Osteocyte (in vitro differentiated cells): ENCODE results near the gene TBC1D22B. TPM values are rescaled to one million over a fixed set of nuclear protein-coding genes. Genes with fewer than 3 reads are reported as not detected.
A peak's percentile ranks its signal among the peaks of the same experiment; 100 is the strongest.

ENCODE experiments used
- DNase-seq: peaks from one replicate; pipeline ENCODE4 v3.0.0; 2021; ENCODE audit warnings: mixed read lengths; ENCODE audit not compliant: unreplicated experiment; ENCODE audit errors: extremely low spot score
- H3K27ac Mint-ChIP-seq: one replicate; pipeline ENCODE4 v1.8.0; 2021; ENCODE audit warnings: mild to moderate bottlenecking, mixed read lengths; ENCODE audit not compliant: unreplicated experiment
- H3K27me3 Mint-ChIP-seq: one replicate; pipeline ENCODE4 v1.8.0; 2021; ENCODE audit warnings: mixed read lengths; ENCODE audit not compliant: unreplicated experiment
- H3K36me3 Mint-ChIP-seq: one replicate; pipeline ENCODE4 v1.8.0; 2021; ENCODE audit warnings: mixed read lengths; ENCODE audit not compliant: unreplicated experiment
- H3K4me1 Mint-ChIP-seq: one replicate; pipeline ENCODE4 v1.8.0; 2021; ENCODE audit warnings: mixed read lengths; ENCODE audit not compliant: unreplicated experiment
- H3K4me3 Mint-ChIP-seq: one replicate; pipeline ENCODE4 v1.8.0; 2021; ENCODE audit warnings: mild to moderate bottlenecking, moderate library complexity, mixed read lengths; ENCODE audit not compliant: unreplicated experiment
- H3K9me3 Mint-ChIP-seq: one replicate; pipeline ENCODE4 v1.8.0; 2021; ENCODE audit warnings: mixed read lengths; ENCODE audit not compliant: unreplicated experiment
- CTCF ChIP-seq: fragments of 200-600 bp; sonication (generic); IDR thresholded peaks from 2 replicates; pipeline ENCODE4 v1.5.0; 2021; ENCODE audit warnings: antibody characterized with exemption, mild to moderate bottlenecking, moderate library complexity
- total RNA-seq: library from RNA; stranded (reverse); gene quantifications from 2 replicates; pipeline ENCODE4 v1.2.1, GENCODE V29; 2021

Gene TBC1D22B
- total RNA-seq, 1 donor from 2014 or later: 13.8 TPM

- H3K36me3 Mint-ChIP-seq: peaks cover 4% of the 10 kb centered on the region
- peak overlapping the region; percentile 69 for H3K27ac Mint-ChIP-seq
- peak overlapping the region; percentile 97 for H3K4me3 Mint-ChIP-seq
- no peak for DNase-seq
- H3K9me3 Mint-ChIP-seq: no peaks in the 10 kb centered on the region
- H3K27me3 Mint-ChIP-seq: no peaks in the 10 kb centered on the region
- peaks cover 41% of the 10 kb centered on the region for H3K4me1 Mint-ChIP-seq
- TF ChIP-seq CTCF: no peak
Observed at GRCh38 chr6:37259191-37259590, 1.6 kb downstream of the TBC1D22B start.

- Mint-ChIP-seq H3K27me3 (no peaks in the 10 kb centered on the region), H3K4me3 (peak overlapping the region; percentile 27), H3K4me1 (peaks cover 45% of the 10 kb centered on the region), H3K36me3 (peaks cover 4% of the 10 kb centered on the region), H3K27ac (peak overlapping the region; percentile 23), H3K9me3 (no peaks in the 10 kb centered on the region)
- no peak for DNase-seq
- TF ChIP-seq CTCF: no peak
Observed at GRCh38 chr6:37260040-37260439, 2.5 kb downstream of the TBC1D22B start.

GRCh38 chr6:37260444-37260843 lies 2.9 kb downstream of the TBC1D22B start:
- no peak for TF ChIP-seq CTCF
- H3K27me3 Mint-ChIP-seq: no peaks in the 10 kb centered on the region
- no peaks in the 10 kb centered on the region for H3K9me3 Mint-ChIP-seq
- H3K36me3 Mint-ChIP-seq: peaks cover 4% of the 10 kb centered on the region
- peaks cover 47% of the 10 kb centered on the region for H3K4me1 Mint-ChIP-seq
- H3K27ac Mint-ChIP-seq: no peak overlapping the region
- no peak for DNase-seq
- no peak overlapping the region for H3K4me3 Mint-ChIP-seq

- Mint-ChIP-seq H3K27ac (no peak overlapping the region), H3K9me3 (no peaks in the 10 kb centered on the region), H3K4me1 (peaks cover 51% of the 10 kb centered on the region), H3K27me3 (no peaks in the 10 kb centered on the region), H3K4me3 (no peak overlapping the region), H3K36me3 (peaks cover 4% of the 10 kb centered on the region)
- no peak for TF ChIP-seq CTCF
- no peak for DNase-seq
Observed at GRCh38 chr6:37261198-37261597, 3.6 kb downstream of the TBC1D22B start.

- no peaks in the 10 kb centered on the region for H3K9me3 Mint-ChIP-seq
- H3K36me3 Mint-ChIP-seq: peaks cover 4% of the 10 kb centered on the region
- no peak for DNase-seq
- TF ChIP-seq CTCF: no peak
- H3K27me3 Mint-ChIP-seq: no peaks in the 10 kb centered on the region
- no peak overlapping the region for H3K4me3 Mint-ChIP-seq
- peaks cover 40% of the 10 kb centered on the region for H3K4me1 Mint-ChIP-seq
- H3K27ac Mint-ChIP-seq: no peak overlapping the region
Observed at GRCh38 chr6:37262446-37263026, 5.0 kb downstream of the TBC1D22B start.
